NCI-H2227 treated with DMSO at 0.1 percent for 48 hours (cell line): Measurements from ENCODE around the gene ZNF423.

Source experiments
- DNase-seq: peaks from one replicate; lab custom pipeline; 2025; lab: John Stamatoyannopoulos, UW

ZNF423 gene

GRCh38 chr16:49491106-49491670 is 364.7 kb downstream of the ZNF423 start:
- no peak for DNase-seq

DNA sequence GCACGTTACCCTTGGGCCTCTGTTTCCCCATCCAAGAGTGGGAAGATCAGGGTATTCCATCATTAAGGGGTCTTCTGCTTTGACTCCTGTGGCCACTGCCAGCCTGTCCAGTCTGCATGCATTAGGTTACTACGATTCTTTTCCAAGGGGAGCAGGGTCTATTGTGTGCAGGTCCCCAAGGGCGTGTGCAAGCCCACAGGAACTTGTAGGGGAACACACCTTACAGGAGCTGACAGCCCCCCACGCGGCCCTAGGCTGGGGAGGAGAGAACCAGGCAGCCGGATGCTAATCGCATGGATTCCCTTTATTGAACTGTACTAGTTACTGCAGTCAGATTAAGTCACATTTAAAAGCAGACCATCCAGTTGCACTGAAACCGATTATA is 365.6 kb downstream of the ZNF423 start:
- no peak for DNase-seq

DNA sequence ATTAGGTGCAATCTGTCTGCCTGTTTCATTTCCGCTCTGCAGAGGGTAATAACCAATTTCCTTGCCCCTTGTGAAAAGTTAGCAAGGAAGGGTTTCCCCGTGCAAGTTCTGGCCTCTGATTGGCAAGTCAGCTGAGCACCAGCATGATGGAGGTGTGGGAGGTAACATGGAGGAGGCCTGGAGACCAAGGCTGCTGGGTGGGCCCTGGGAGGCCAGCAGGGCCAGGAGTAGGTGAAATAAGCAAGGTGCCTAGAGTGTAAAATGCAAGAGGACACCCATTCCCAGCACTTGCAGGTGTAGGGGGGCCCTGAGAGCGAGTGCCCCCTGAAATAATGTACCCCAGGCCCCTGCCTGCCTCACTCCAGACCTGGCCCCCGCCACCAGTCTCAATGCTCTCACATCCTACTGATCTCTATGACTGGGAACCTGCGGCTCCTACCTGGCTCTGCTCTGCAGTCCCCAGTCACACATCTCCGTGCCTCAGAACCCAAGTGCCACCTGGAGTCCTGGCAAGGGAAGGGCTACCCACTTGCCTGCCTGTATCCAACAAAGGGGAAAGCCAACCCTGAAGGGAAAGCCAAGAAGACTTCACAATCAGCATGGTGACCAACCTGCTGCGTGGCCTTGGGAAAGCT is 366.1 kb downstream of the ZNF423 start:
- no peak for DNase-seq

DNA sequence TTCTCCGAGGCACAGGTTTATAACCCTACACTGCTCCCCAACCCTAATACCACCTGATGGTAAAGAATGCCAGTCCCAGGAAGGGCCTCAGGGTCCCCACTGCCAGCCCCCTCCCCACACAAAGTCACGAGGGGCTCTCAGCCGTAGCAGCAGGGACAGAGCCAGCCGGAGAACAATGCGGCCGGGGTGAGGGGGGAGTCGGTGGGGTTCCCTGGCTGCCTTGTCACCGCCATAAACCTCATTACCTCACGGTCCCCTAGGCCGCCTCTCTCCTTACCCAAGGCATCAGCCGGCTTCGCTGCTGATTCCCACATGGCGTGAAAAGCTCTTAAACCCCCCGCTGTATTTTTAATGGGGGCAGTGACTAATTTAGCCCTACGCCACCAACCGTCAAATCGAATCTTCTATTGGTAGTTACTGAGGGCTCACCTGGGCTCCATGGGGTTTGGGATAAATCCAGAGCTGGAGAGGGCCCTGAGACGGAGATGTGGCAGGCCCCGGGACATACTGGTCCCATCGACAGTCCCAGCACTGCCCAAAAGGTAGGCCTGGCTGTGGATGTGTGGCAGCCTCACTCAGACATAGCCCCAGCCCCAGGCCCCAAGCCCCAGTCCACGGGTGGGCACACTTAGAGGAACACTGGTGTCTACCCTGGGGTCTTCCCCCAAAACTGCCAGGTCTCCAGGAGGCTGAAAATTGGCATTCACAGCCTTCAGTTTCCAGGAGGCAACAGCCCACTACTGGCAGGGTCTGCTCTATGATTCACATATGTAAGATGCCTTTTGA is 367.0 kb downstream of the ZNF423 start:
- no peak for DNase-seq

DNA sequence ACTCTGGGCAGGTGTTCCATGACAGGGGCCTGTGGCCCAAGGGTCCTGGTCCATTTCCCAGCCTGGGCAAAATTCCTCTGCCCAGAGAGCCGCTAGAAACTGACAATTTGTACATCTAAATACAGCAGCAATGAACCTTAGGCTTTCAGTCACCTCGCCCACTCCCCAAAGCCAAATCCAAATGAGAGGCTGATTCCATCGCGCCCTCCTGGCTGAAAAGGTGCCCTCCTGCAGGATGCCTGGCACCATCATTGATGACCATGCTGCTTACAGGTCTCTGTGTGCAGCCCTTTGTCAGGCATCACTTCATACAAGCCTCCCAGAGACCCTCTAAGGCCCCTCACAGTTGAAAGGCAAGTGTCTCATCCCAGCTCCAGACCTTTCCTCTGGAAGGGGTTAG is 367.6 kb downstream of the ZNF423 start:
- DNase-seq, result no peak

GRCh38 chr16:49487746-49488145 is 368.2 kb downstream of the ZNF423 start:
- no peak for DNase-seq

DNA sequence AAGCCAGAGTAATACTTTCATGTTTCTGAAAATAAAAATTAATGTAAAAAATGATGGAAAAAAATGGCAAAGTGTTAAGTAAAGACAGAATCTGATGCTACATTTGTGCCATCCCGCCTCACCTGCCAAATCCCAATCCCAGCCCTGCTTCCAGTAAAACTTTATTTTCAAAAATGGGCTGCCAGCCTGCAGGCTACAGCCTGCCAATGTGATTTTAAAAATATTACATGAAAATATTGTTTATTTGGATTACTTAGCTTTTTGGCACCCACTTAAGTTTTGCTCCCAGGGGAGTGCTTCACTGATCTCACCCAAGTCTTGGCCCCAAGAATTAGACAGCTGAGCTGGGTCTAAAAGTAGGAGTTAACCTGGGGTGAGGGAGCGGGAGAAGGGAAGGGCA is 369.5 kb downstream of the ZNF423 start:
- DNase-seq, result no peak

DNA sequence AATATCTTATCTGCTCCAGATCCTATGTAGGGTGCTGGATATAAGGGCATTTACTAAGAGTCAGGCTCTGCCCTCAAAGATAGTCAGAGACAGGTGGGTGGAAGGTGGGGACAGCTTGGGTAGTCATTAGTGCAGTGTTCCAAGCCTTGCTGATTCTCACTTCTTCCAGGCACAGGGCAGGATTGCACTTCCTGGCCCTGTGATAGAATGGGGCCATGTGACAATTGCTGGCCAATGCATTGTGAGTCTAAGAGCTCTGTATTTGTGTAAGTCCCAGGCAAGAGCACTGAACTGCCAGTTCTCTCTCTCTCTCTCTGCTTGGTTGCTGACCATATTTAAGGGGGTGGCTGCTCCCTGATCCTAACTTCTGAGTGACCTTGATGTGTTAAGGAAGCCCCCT is 370.2 kb downstream of the ZNF423 start:
- DNase-seq, result no peak

GRCh38 chr16:49484936-49485335 is 371.0 kb downstream of the ZNF423 start:
- DNase-seq, result no peak

- DNase-seq, result no peak
Observed at GRCh38 chr16:49484451-49484849, 371.5 kb downstream of the ZNF423 start.

- no peak for DNase-seq
Observed at GRCh38 chr16:49483651-49484450, 372.1 kb downstream of the ZNF423 start.

DNA sequence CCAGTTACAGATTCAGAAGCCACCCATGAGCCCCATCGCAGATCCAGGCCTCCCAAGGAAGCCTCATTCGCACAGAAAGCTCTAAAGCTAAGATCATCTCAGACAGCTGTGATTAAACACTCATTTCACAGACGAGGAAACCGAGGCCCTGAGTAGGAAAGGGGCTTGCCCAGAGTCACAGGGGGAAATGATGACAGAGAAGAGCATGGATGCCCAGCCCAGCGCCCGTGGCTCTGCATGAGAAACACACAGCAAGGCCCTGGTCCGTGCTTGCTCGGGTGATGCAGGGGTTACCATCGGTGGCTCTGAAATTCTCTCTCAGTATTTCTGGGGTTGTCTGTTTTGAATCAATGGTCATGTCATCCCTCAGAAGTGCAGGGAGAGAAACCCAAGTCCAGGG is 372.7 kb downstream of the ZNF423 start:
- no peak for DNase-seq

DNA sequence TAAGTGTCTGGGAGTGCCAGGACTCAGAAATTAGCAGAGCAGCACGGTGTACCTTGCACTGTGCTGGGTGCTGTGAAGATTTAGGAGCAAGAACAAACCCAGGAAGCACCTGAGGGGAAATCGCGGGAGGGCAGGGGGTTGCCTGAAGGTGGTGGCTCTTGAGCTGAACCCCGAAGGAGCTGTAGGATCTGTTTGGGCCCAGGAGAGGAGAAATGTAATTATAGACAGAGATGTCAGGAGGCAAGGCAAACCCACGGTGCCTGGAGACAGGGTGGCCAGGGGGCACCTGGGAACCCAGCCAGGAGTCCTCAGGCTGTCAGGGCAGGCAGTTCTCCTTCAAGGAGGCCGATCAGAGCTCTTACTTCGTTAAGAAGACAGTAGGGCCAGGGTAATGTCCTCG is 373.2 kb downstream of the ZNF423 start:
- no peak for DNase-seq

DNA sequence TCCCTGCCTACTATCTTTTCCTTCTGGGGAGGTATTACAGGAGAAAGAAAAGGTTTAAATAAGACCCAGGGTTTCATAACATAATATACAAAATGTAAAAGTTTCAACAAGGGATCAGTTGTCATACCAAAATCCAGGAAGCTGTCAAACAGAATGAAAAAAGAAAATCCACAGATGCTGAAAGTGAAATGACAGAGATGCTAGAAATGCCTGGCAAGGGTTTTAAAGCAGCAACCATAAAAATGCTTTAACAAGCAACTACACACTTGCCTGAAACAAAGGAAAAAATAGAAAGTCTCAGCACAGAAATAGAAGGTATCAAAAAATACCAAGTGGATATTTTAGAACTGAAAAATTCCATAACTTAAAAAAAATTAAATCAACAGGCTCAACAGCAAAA is 377.3 kb downstream of the ZNF423 start:
- DNase-seq, result no peak

GRCh38 chr16:49478107-49478506 is 377.8 kb downstream of the ZNF423 start:
- DNase-seq, result no peak

DNA sequence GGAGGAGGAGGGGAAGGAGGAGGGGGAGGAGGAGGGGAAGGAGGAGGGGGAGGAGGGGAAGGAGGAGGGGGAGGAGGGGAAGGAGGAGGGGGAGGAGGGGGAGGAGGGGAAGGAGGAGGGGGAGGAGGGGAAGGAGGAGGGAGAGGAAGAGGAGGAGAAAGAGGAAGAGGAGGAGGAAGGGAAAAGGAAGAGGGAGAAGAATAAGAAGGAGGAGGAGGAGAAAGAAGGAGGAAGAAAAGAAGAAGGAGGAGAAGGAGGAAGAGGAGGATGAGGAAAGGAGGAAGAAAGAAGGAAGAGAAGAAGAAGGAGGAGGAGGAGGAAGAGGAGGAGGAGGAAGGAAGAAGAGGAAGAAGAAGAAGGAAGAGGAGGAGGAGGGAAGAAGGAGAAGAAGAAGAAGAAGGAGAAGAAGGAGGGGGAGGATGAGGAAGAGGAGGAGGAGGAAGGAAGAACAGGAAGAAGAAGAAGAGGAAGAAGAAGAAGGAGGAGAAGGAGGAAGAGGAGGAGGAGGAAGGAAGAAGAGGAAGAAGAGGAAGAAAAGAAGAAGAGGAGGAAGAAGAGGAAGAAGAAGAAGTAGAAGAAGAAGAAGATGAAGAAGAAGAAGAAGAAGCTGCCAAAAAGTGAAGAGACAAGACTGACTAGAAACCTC is 378.5 kb downstream of the ZNF423 start:
- DNase-seq, result no peak

- DNase-seq, result no peak
Observed at GRCh38 chr16:49474741-49475140, 381.2 kb downstream of the ZNF423 start.

DNA sequence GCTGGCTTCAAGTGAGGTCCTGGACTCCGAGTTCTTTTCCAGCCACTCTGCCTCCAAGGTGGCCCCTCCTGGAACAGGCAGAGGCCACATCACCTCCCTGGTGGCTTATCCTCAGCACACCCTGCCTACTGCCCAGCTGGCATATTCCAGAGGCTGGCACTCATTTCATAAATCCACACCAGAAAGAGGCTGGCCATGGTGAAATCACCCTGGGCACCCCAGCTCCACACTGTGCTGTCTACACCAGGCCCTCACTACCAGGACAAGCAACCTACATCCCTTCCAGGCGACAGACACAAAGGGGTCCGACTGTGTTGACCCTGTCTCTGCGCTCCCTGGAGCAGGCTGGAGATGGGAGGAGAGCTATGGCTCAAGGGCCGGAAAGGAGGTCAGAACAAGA is 382.1 kb downstream of the ZNF423 start:
- no peak for DNase-seq

DNA sequence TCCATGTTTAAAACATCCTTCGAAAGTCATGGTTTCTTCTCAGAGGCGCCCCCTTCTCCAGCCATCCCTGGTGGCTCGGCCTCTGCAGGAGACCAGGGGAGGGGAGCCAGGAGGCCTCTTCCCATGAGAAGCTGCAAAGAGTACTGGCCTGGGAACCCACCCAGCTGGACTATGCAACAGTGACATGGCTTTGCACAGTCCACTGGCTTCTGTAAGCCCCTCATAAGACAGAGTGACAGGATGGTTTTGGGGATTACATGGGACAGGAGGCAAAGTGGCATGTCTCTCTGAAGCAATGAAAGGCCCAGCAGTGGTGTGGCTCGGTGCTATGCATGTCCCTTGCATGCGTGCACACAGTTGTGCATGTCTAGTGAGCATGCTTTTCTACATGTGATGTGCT is 382.8 kb downstream of the ZNF423 start:
- no peak for DNase-seq

DNA sequence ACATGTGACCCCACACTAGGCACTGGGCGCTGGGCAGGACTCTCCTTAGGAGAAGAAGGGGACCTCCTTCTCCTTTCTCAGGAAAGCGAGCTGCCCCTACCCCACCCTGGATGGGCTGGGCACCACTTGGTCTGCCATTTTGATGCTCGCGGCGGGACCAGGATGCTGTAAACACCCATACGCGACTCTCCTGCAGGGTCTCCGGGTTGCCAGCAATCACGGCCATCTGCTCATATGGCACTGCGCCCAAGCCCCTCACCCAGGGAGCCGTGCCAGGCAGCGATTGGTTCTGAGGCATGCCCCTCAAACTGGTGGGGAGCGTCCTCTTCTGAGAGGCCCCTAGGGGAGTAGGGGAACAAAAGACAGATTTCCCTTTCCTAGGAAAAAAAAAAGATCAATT is 383.3 kb downstream of the ZNF423 start:
- no peak for DNase-seq

- DNase-seq, result no peak
Observed at GRCh38 chr16:49471038-49471727, 384.7 kb downstream of the ZNF423 start.
